PC-9 (cell line): ENCODE results near the gene GALNT16.

Source experiments
- EZH2 ChIP-seq: fragments of 200-600 bp; sonication (generic); IDR thresholded peaks from 2 replicates; pipeline ENCODE4 v1.8.0; 2017; ENCODE audit warnings: antibody characterized with exemption, low read depth
- TF ChIP-seq, protein P1 (sequence below): fragments of 200-600 bp; sonication (generic); conservative IDR thresholded peaks from 2 replicates; pipeline ENCODE4 v1.6.1; 2017; ENCODE audit warnings: mixed run types, antibody characterized with exemption, mild to moderate bottlenecking, moderate library complexity

DNA sequence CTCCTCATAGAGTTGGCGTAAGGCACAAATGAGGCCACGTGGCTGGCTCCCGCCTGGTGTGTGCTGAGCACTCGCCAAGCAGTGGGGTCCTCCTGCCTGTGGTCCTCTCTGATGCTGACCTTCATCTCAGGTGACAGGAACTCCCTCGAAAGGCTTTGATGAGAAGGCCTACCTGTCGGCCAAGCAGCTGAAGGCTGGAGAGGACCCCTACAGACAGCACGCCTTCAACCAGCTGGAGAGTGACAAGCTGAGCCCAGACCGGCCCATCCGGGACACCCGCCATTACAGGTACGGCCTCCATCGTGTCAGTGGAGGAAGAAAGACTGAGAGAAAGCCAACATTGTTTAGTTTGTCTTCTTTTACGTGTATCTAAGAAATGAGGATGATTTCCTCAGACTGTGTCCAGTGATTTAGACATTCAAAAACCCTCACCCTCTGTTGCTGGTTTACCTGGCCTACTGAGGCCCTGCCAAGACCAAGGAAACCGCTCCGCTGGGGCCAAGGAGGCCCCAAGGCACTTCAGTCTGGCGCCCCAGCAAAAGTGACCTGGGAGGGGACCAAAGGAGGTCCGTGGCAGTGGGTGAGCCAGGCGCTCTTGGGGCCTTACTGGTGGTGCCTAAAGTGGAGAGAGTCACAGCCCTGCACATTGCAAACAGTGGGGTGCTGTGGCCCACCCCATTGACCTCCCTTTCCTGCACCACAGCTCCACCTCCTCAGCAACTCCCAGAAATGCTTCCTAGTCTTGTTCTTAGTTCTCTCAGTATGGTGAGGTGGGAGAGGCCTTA, 60.8 kb downstream of the GALNT16 start:
- TF ChIP-seq, protein P1, sequence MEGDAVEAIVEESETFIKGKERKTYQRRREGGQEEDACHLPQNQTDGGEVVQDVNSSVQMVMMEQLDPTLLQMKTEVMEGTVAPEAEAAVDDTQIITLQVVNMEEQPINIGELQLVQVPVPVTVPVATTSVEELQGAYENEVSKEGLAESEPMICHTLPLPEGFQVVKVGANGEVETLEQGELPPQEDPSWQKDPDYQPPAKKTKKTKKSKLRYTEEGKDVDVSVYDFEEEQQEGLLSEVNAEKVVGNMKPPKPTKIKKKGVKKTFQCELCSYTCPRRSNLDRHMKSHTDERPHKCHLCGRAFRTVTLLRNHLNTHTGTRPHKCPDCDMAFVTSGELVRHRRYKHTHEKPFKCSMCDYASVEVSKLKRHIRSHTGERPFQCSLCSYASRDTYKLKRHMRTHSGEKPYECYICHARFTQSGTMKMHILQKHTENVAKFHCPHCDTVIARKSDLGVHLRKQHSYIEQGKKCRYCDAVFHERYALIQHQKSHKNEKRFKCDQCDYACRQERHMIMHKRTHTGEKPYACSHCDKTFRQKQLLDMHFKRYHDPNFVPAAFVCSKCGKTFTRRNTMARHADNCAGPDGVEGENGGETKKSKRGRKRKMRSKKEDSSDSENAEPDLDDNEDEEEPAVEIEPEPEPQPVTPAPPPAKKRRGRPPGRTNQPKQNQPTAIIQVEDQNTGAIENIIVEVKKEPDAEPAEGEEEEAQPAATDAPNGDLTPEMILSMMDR = no peak
- no peak for TF ChIP-seq EZH2
